Activated CD8-positive, alpha-beta T cell treated with anti-CD3 and anti-CD28 coated beads, Interleukin-2, amount 10 ng/mL, durations not matched to agents 7 days and 5 days (primary cell): ENCODE data around the gene FKBP14. TPM values are rescaled to one million over a fixed set of nuclear protein-coding genes. Genes with fewer than 3 reads are reported as not detected.

Experiments used
- ATAC-seq: fragments of 150-1000 bp; cut with Tn5 transposase; one replicate; pipeline ENCODE4 v1.10.0; 2021; ENCODE audit warnings: moderate library complexity
- CTCF ChIA-PET: fragments of 350-600 bp; sonication (Branson Sonifier 250); formaldehyde crosslinking; loops from one replicate; lab custom pipeline; 2021; ENCODE audit warnings: antibody characterized with exemption; lab: Charles Lee
- POLR2A ChIA-PET: fragments of 350-600 bp; sonication (Branson Sonifier 250); formaldehyde crosslinking; loops from one replicate; lab custom pipeline; 2021; ENCODE audit warnings: antibody characterized with exemption; lab: Charles Lee
- DNase-seq: peaks from one replicate; pipeline ENCODE4 v3.0.0-alpha.2; 2020
- H3K27ac Mint-ChIP-seq: one replicate; pipeline ENCODE4 v1.8.0; 2021; ENCODE audit warnings: mild to moderate bottlenecking, mixed read lengths
- H3K27me3 Mint-ChIP-seq: one replicate; pipeline ENCODE4 v1.8.0; 2021; ENCODE audit warnings: low read depth, mixed read lengths
- H3K36me3 Mint-ChIP-seq: one replicate; pipeline ENCODE4 v1.8.0; 2021; ENCODE audit warnings: low read depth, mixed read lengths
- H3K4me1 Mint-ChIP-seq: one replicate; pipeline ENCODE4 v1.8.0; 2021; ENCODE audit warnings: low read depth, mixed read lengths
- H3K4me3 Mint-ChIP-seq: one replicate; pipeline ENCODE4 v1.8.0; 2021; ENCODE audit warnings: mild to moderate bottlenecking, mixed read lengths
- H3K9me3 Mint-ChIP-seq: one replicate; pipeline ENCODE4 v1.8.0; 2022; ENCODE audit warnings: mixed read lengths; ENCODE audit not compliant: insufficient read depth
- total RNA-seq, 2 experiments: library from RNA; stranded (reverse); gene quantifications; one replicate each; pipeline ENCODE4 v1.2.3, GENCODE V29; 2021

The FKBP14 gene
- total RNA-seq, 2 experiments from 2014 or later: 4.2 to 5.4 TPM

DNA sequence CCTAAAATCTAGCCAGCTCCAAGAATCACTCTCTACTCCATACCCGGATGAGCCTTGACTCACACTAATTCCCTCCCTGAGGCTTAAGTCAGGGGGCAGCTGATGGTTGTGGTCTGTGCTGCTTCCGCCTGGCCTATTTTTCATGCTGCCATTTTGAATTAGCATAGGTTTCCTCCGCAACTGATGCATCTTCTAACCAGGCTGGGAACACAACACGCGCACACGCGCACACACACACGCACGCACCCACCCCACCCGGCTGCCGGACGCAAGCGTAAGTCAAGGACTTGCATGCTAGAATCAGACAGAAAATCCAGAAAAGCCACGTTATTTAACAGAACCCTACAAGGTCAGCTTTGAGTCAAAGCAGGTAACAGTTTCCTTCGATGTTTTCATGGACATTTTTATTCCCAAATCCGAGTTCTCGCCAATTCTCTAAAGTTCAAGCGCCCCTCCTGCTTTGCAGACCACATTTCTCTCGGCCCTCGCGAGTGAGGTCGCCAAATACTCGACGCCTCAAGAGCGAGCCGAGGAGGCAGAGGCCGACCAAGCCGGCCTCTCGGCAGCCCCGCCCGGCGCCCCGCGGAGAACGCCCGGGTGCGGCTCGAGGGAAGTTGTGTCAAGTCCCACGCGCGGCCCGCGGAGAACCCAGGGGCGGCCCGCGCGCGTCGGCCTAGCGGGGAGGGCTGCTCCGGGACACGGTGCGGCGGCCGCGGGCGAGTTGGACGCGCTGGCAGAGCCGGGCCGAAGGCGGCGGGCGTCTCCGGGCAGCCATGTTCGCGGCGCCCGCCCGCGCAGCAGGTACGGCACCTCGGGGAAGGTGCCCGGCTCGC, 37.9 kb downstream of the FKBP14 start:
- POLR2A ChIA-PET: interaction anchor here (0.7 to 1.3 kb wide), 2 partner anchors 28 to 33 kb away, joined by 3 read pairs; no protein-coding TSS in a partner anchor
- peak overlapping the region; percentile 74 for H3K4me3 Mint-ChIP-seq
- H3K36me3 Mint-ChIP-seq: no peaks in the 10 kb centered on the region
- H3K4me1 Mint-ChIP-seq: peaks cover 19% of the 10 kb centered on the region
- ATAC-seq: peak; percentile 73
- peaks cover 5% of the 10 kb centered on the region for H3K9me3 Mint-ChIP-seq
- peak; percentile 43 for DNase-seq
- CTCF ChIA-PET: interaction anchor here (0.9 to 2.1 kb wide), 3 partner anchors 40 to 74 kb away, joined by 3 to 4 read pairs (median 4); no protein-coding TSS in a partner anchor
- peaks cover 44% of the 10 kb centered on the region for H3K27me3 Mint-ChIP-seq
- H3K27ac Mint-ChIP-seq: peak overlapping the region; percentile 81

DNA sequence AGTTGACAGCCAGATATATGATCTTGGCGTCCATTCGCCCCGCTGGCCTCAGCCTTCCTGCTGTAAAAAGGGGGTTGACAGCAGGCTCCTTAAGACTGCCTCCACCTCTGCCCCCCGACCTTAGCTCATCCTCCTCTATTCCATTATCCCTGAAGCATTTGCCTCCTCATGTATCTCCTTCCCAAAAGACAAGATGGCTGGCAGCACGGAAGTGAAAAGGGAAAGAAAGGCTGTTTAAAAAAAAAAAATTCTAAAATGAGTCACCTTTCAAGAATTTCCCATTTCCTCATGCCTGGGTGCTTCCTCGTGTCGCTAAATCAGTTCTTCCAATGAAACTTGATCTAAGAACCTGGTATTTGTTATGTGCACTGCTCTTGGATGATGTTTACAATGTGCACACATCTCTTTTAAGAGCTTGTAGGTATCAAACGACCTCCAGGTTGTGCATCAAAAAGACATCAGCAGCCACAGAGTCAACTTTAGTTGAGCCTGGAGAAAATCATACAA, 38.6 kb downstream of the FKBP14 start:
- H3K4me1 Mint-ChIP-seq: peaks cover 19% of the 10 kb centered on the region
- peaks cover 3% of the 10 kb centered on the region for H3K9me3 Mint-ChIP-seq
- H3K4me3 Mint-ChIP-seq: peak overlapping the region; percentile 74
- no peak for ATAC-seq
- CTCF ChIA-PET: interaction anchor here (0.9 to 2.1 kb wide), 3 partner anchors 41 to 75 kb away, joined by 3 to 4 read pairs (median 4); no protein-coding TSS in a partner anchor
- peaks cover 45% of the 10 kb centered on the region for H3K27me3 Mint-ChIP-seq
- H3K36me3 Mint-ChIP-seq: no peaks in the 10 kb centered on the region
- DNase-seq: no peak
- H3K27ac Mint-ChIP-seq: no peak overlapping the region
- POLR2A ChIA-PET: interaction anchor here (0.7 to 1.3 kb wide), 2 partner anchors 29 to 34 kb away, joined by 3 read pairs; no protein-coding TSS in a partner anchor

DNA sequence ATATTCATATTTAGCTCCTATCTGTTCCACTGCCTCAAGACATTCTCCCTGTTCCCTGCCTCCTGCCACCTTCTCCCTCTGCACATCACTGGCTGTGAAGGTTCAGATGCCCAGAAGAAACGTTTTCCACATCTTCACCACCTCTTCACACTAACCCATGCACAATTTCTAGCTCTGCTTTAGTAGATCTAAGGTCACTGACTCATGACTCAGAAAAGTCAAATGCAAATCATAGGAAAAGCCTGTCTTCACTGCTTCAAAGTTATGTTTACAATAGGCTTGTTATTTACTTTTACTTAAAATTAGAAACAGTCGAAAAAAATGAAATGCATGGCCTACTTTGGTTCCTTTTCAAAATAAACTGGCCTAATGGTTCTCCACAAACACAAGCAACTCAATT, 39.4 kb downstream of the FKBP14 start:
- Mint-ChIP-seq H3K9me3 (no peaks in the 10 kb centered on the region), H3K36me3 (no peaks in the 10 kb centered on the region), H3K4me1 (peaks cover 19% of the 10 kb centered on the region), H3K27me3 (peaks cover 38% of the 10 kb centered on the region), H3K27ac (no peak overlapping the region), H3K4me3 (no peak overlapping the region)
- CTCF ChIA-PET: interaction anchor here (1.6 to 2.1 kb wide), 2 partner anchors 42 to 578 kb away, joined by 3 to 4 read pairs; no protein-coding TSS in a partner anchor
- no peak for DNase-seq
- POLR2A ChIA-PET: no interaction called here
- no peak for ATAC-seq

DNA sequence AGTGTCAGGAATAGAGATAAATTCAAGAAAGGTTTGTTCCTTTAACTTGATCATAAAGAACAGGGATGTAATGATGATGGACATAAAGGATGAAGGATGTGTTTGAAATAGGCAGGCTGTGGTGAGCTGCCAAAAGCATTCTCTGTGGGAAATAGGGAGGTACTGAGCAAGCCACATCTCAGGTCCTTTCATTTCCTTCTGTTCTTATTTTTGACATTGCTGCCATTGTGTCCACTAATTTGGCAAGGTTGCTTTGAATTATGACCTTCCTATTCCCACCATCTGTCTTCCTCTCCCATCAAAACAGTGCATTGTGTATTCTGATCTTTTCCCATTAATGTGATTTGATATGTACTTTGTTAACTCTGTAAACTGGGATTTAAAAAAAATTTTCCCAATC, 46.4 kb downstream of the FKBP14 start:
- Mint-ChIP-seq H3K9me3 (no peaks in the 10 kb centered on the region), H3K27me3 (peaks cover 8% of the 10 kb centered on the region), H3K36me3 (no peaks in the 10 kb centered on the region), H3K27ac (no peak overlapping the region), H3K4me3 (no peak overlapping the region), H3K4me1 (no peaks in the 10 kb centered on the region)
- ChIA-PET CTCF (interaction anchor here (1.1 kb wide), 1 partner anchor 82 kb away, joined by 3 read pairs; no protein-coding TSS in a partner anchor), POLR2A (no interaction called here)
- ATAC-seq: no peak
- no peak for DNase-seq

DNA sequence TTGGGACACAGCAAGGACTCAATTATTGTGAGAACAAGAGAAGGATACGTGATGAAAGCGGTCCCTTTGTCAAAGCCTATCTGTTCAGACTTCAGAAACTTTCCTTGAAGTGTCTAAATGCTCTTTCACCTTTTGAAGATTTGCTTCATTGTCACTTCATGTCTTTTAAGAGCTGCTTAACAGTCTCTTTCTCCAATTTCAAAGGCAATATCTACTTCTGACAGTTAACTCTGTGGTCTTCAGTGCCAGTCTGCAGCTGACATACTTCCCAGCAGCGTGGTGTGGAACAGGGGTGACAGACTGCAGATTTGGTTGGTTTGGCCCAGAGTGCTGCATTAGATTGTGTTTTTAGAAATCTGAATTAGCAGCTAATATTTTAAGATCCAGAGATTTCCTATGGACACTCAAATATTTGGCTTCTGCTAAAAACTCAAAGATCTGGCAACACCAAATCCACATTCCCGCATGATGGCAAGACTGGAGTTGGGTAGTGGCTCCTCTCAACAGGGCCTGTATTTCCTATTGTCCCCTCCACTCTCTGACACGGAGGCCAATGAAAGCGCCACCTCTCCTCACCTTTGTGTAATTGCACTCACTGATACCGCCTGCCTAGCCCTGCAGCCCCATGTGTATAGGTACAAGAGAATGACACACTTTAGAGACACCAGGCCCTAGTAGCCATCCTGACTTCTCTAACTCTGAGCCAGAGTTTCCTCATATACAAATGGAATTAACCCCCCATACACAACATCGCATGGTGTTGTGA, 48.4 kb downstream of the FKBP14 start:
- Mint-ChIP-seq H3K27me3 (peaks cover 6% of the 10 kb centered on the region), H3K9me3 (no peaks in the 10 kb centered on the region), H3K4me3 (no peak overlapping the region), H3K36me3 (no peaks in the 10 kb centered on the region), H3K27ac (no peak overlapping the region), H3K4me1 (no peaks in the 10 kb centered on the region)
- no peak for ATAC-seq
- no peak for DNase-seq
- POLR2A ChIA-PET: no interaction called here
- CTCF ChIA-PET: interaction anchor here (1.1 to 1.3 kb wide), 4 partner anchors 10 to 83 kb away, joined by 3 to 6 read pairs (median 4); no protein-coding TSS in a partner anchor

DNA sequence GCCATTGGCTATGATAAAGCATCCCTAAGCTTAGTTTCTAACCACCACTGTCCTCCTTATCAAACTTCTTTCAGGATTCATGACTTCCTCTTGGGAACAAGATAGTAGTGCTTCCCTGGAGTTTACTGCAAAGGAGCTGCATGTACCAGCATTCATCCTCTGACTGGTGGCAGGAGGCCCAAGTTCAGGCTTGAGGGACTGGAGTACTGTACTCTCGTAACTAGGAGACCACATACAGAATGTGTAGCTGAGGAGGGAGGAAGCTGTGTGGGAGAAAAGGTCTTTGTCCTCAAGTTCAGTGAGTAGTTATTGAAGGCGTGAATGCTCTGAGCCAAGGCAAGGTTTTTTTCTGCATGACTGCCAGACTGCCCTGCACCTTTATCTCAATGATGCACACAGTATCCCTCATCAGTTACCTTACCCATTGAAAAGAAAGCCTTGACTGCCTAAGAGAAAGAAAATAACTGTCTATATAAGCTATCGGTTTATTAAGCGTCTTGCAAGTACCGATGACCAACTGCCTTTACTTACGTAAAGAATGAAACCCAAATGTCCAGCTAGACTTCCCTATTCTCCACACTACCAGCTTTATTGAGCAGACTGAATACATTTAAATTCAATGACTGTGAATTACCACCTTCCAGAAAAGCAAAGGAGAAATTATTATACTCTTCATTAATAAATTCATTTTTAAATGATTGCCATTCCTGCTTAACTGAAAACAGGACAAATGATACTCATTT, 49.7 kb downstream of the FKBP14 start:
- Mint-ChIP-seq H3K27ac (no peak overlapping the region), H3K9me3 (no peaks in the 10 kb centered on the region), H3K4me1 (no peaks in the 10 kb centered on the region), H3K27me3 (peaks cover 4% of the 10 kb centered on the region), H3K36me3 (no peaks in the 10 kb centered on the region), H3K4me3 (no peak overlapping the region)
- ChIA-PET POLR2A (no interaction called here), CTCF (interaction anchor here (1.0 to 1.3 kb wide), 4 partner anchors 8 to 55 kb away, joined by 3 to 6 read pairs (median 4); no protein-coding TSS in a partner anchor)
- DNase-seq (no peak), ATAC-seq (no peak)

DNA sequence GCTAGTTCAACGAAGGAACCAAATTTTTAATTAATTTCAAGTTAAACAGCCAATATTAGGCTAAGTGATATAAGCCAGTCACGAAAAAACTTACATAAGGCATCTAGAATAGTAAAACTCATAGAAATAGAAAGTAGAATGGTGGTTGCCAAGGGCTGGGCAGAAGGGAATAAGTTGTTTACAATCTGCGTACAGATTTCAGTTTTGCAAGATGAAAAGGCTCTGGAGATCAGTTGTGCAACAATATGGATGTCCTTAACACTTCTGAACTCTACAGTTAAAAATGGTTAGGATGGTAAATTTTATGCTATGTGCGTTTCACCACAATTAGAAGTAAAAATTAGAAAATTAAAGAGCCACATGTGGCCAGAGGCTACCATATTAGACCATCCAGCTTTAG, 50.2 kb downstream of the FKBP14 start:
- DNase-seq (no peak), ATAC-seq (no peak)
- H3K27ac Mint-ChIP-seq: no peak overlapping the region
- H3K27me3 Mint-ChIP-seq: peaks cover 4% of the 10 kb centered on the region
- no peak overlapping the region for H3K4me3 Mint-ChIP-seq
- POLR2A ChIA-PET: no interaction called here
- no peaks in the 10 kb centered on the region for H3K9me3 Mint-ChIP-seq
- CTCF ChIA-PET: interaction anchor here (1.0 kb wide), 1 partner anchor 20 kb away, joined by 3 read pairs; no protein-coding TSS in a partner anchor
- H3K4me1 Mint-ChIP-seq: no peaks in the 10 kb centered on the region
- H3K36me3 Mint-ChIP-seq: no peaks in the 10 kb centered on the region

DNA sequence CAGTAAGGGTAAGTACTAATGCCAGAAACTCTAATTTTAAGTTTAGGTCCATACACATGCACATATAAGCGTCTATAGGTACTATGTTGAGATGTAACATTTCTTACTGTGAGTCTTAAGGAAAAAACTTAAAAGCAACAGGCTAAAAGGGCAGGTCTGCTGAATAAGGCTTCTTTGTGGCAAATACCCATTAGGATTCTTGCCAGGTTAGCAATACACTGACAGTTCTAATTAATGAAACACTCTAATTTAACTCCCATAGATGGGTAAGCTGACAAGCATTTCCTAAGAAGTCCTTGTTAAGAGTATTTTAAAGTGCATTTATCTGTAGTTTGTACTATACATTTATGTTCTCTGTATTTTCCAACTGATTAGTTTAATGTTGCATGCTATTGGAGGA, 50.9 kb downstream of the FKBP14 start:
- no peak overlapping the region for H3K4me3 Mint-ChIP-seq
- H3K9me3 Mint-ChIP-seq: no peaks in the 10 kb centered on the region
- peaks cover 4% of the 10 kb centered on the region for H3K27me3 Mint-ChIP-seq
- H3K36me3 Mint-ChIP-seq: no peaks in the 10 kb centered on the region
- ChIA-PET POLR2A (no interaction called here), CTCF (no interaction called here)
- no peak for DNase-seq
- H3K27ac Mint-ChIP-seq: no peak overlapping the region
- H3K4me1 Mint-ChIP-seq: no peaks in the 10 kb centered on the region
- no peak for ATAC-seq

DNA sequence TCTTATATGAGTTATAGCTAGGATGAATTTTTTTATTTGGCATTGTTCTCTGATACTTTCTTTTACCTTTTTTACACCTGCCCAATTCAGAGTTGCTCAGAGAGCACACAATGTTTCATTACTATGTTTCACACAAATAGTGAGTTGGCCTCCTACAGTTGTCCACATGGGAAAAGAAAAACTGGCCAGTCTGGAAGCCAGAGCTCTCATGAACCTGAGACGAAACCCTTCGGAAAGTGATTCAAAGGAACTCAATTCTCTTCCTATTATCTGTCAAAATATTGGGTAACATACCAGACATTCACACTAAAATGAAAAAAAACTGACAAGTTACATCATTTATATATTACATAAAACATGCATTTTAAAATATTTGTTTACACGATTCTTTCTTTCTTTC, 52.2 kb downstream of the FKBP14 start:
- H3K4me3 Mint-ChIP-seq: no peak overlapping the region
- DNase-seq (no peak), ATAC-seq (no peak)
- H3K9me3 Mint-ChIP-seq: no peaks in the 10 kb centered on the region
- no peaks in the 10 kb centered on the region for H3K27me3 Mint-ChIP-seq
- H3K4me1 Mint-ChIP-seq: peaks cover 11% of the 10 kb centered on the region
- no peak overlapping the region for H3K27ac Mint-ChIP-seq
- CTCF ChIA-PET: no interaction called here
- POLR2A ChIA-PET: no interaction called here
- no peaks in the 10 kb centered on the region for H3K36me3 Mint-ChIP-seq

DNA sequence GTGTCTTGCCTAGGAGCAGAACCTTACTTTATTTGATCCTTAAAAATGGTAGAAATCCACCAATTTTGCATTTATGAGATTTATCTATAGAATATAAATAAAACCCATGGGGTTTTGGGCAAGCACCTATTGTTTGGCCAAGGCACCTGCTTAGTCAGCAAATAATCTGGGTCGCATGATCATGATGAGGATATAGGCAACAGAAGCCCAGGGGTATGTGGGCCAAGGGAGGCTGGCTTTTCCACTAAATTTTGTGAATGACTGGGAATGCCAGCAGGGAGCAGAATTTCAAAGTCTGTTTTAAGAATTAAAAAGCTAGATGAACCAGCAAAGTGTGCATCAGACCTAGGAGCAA, 54.2 kb downstream of the FKBP14 start:
- H3K27ac Mint-ChIP-seq: no peak overlapping the region
- no peak overlapping the region for H3K4me3 Mint-ChIP-seq
- ChIA-PET POLR2A (no interaction called here), CTCF (interaction anchor here (1.1 to 1.2 kb wide), 2 partner anchors 13 to 90 kb away, joined by 3 read pairs; no protein-coding TSS in a partner anchor)
- no peaks in the 10 kb centered on the region for H3K27me3 Mint-ChIP-seq
- peaks cover 2% of the 10 kb centered on the region for H3K36me3 Mint-ChIP-seq
- H3K4me1 Mint-ChIP-seq: peaks cover 18% of the 10 kb centered on the region
- no peaks in the 10 kb centered on the region for H3K9me3 Mint-ChIP-seq
- ATAC-seq (no peak), DNase-seq (no peak)
